Measurements from ENCODE around the gene B4GALNT4. TPM values are rescaled to one million over a fixed set of nuclear protein-coding genes. Genes with fewer than 3 reads are reported as not detected.
"Not testable (repeated sequence)": the region's sequence is repeated elsewhere in the genome, so short reads cannot be mapped to it uniquely, and the experiment has no call there.

The B4GALNT4 gene
- total RNA-seq, 1 donor from 2014 or later = 1.5 TPM

DNA sequence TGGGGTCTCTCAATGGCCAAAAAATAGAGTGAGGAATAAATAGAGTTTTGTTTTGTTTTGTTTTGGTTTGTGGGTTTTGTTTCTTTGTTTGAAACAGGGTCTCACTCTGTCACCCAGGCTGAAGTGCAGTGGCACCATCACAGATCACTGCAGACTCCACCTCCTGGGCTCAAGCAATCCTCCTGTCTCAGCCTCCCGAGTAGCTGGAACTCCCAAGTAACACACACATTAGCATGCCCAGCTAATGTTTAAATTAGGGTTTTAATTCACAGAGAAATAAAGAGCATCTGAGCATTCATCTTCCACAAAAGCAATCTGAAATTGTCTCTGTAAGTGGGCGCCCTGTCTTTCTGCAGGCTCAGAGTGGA lies 39.4 kb upstream of the B4GALNT4 start:
- H3K27ac Mint-ChIP-seq = peak overlapping the region; percentile 87
- peak overlapping the region; percentile 64 for H3K4me3 Mint-ChIP-seq (ENCODE audit: low read depth)
- peaks cover 17% of the 10 kb centered on the region for H3K36me3 Mint-ChIP-seq (ENCODE audit: low read depth)
- intact Hi-C loops (cut with micrococcal nuclease) = no loop called here
- peaks cover 54% of the 10 kb centered on the region for H3K4me1 Mint-ChIP-seq (ENCODE audit: low read depth)
- no peaks in the 10 kb centered on the region for H3K9me3 Mint-ChIP-seq
- no peaks in the 10 kb centered on the region for H3K27me3 Mint-ChIP-seq (ENCODE audit: low read depth)
- DNase-seq (ENCODE audit: low spot score) = no peak

DNA sequence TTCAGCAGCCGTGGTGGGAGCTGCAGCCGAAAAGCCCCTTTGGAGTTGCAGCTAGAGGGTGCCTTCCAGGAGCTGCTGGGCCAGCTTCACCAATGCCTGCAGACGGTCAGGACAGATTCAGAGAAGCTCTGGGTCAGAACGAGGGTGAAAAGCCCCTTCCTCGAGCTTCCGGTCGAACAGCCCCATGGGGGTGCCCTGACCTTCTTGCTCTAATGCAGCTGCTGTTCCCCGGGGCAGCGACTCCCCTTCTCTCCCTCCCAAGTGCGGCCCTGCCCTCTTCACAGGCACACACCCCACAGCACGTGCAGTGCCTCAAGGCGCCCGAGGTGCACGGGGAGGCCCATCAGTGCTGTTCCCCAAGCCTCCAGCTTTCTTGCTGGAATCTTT lies 39.0 kb upstream of the B4GALNT4 start:
- Mint-ChIP-seq H3K9me3 (no peaks in the 10 kb centered on the region), H3K36me3 (ENCODE audit: low read depth) (peaks cover 17% of the 10 kb centered on the region), H3K4me3 (ENCODE audit: low read depth) (peak overlapping the region; percentile 30), H3K4me1 (ENCODE audit: low read depth) (peaks cover 53% of the 10 kb centered on the region), H3K27ac (peak overlapping the region; percentile 87), H3K27me3 (ENCODE audit: low read depth) (no peaks in the 10 kb centered on the region)
- intact Hi-C loops (cut with micrococcal nuclease) = no loop called here
- no peak for DNase-seq (ENCODE audit: low spot score)

DNA sequence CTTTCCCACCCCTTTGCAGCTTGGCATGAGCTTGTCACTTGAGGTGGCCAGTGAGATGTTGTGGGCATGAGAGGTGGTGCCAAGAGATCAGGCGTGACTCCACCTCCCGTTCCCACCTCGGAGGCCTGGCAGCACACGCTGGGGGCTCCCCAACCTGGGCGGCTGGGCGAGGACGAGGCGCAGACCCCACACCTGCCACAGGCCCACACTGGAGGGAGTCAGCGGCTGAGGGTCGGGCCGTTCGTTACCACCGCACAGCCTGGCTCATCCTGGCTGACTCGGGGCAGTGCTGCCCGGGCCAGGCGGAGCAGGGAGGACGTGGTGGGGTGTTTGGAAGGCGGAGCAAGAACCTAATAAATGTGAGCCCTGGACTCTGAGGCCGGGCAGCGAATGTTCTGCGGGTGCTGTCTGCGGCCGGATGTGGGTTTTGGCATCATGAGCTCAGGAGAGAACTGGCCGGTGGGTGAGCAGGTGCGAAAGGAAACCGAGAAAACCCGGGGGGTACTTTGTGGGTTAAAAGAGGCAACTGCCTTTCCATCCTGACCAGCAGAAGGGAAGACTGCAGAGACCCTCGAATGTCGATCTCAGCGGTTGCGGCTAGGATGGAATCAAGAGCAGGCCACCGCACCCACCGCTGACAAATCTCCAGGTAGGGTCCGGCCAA lies 38.5 kb upstream of the B4GALNT4 start:
- intact Hi-C loops (cut with micrococcal nuclease) = no loop called here
- Mint-ChIP-seq H3K9me3 (no peaks in the 10 kb centered on the region), H3K27me3 (ENCODE audit: low read depth) (no peaks in the 10 kb centered on the region), H3K4me1 (ENCODE audit: low read depth) (peaks cover 52% of the 10 kb centered on the region), H3K4me3 (ENCODE audit: low read depth) (peak overlapping the region; percentile 51), H3K27ac (peak overlapping the region; percentile 87), H3K36me3 (ENCODE audit: low read depth) (peaks cover 17% of the 10 kb centered on the region)
- no peak for DNase-seq (ENCODE audit: low spot score)

DNA sequence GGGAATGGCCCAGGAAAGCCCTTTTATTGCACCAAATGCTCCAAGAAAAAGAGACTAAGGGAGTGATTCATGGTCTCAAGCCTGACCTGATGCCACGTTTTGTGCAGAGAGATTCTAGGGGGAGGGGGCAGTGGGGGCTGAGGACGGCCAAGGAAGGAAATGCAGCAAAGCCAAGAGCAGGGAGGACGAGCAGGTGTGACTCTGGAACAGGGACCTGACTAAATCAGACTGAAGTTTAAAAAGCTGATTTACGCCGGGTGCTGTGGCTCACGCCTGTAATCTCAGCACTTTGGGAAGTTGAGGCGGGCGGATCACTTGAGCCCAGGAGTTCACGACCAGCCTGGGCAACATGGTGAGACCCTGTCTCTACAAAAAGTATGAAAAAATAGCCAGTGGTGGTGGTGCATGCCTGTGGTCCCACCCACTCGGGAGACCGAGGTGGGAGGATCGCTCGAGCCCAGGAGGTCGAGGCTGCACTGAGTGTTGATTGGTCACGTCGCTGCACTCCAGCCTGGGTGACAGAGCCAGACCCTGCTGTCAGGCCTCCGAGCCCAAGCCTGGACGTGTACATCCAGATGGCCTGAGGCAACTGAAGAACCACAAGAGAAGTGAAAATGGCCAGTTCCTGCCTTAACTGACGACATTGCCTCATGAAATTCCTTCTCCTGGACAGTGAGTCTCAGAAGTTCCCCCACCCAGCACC lies 37.8 kb upstream of the B4GALNT4 start:
- DNase-seq (ENCODE audit: low spot score) = no peak
- Mint-ChIP-seq H3K27me3 (ENCODE audit: low read depth) (no peaks in the 10 kb centered on the region), H3K9me3 (no peaks in the 10 kb centered on the region), H3K36me3 (ENCODE audit: low read depth) (peaks cover 17% of the 10 kb centered on the region), H3K4me3 (ENCODE audit: low read depth) (peak overlapping the region; percentile 51), H3K27ac (peak overlapping the region; percentile 65), H3K4me1 (ENCODE audit: low read depth) (peaks cover 52% of the 10 kb centered on the region)
- intact Hi-C loops (cut with micrococcal nuclease) = loop anchor here (2.0 kb wide), 1 partner anchor 17 kb away; no protein-coding TSS in a partner anchor

DNA sequence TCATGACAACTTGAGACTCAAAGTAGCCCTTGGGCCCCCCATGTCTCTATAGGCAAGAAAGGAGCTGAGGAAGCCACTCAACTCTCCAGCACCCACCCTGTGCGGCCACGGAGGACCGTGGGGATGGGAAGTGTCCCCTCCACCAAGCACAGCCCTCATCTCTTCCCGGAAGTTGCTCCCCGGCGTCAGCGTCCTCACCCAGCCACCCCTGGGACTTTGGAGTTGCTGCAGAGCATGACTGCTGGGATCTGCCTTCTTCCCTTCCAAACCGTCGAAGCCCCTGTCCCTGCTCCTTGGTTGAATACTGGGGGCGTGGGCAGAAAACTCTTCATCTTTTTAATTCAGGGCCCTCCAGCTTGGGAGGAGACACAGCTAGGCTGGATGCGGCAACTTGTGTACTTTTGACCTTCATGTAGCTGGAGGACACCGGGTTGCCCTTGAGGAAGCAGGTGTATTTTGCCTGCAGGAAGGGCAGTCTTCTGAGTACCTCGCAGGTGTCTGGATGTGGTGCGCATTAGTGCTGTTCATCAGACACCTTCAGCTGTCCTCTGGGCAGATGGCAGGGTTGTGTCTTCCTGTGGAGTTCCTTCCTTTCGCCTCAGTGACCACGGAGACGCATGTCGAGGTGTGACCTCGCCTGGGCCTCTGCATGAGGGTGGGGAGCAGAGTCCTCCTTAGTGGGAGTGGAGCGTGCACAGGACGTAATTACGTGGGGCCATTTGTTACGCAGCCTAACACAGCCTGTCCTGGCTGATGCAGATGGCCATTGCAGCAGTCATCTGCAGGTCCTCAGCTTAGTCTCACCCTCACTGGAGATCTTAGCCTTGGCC lies 36.4 kb upstream of the B4GALNT4 start:
- no peaks in the 10 kb centered on the region for H3K9me3 Mint-ChIP-seq
- H3K4me1 Mint-ChIP-seq (ENCODE audit: low read depth) = peaks cover 49% of the 10 kb centered on the region
- intact Hi-C loops (cut with micrococcal nuclease) = loop anchor here (2.0 kb wide), 1 partner anchor 16 kb away; no protein-coding TSS in a partner anchor
- no peaks in the 10 kb centered on the region for H3K27me3 Mint-ChIP-seq (ENCODE audit: low read depth)
- H3K4me3 Mint-ChIP-seq (ENCODE audit: low read depth) = no peak overlapping the region
- no peak overlapping the region for H3K27ac Mint-ChIP-seq
- DNase-seq (ENCODE audit: low spot score) = no peak
- peaks cover 17% of the 10 kb centered on the region for H3K36me3 Mint-ChIP-seq (ENCODE audit: low read depth)

DNA sequence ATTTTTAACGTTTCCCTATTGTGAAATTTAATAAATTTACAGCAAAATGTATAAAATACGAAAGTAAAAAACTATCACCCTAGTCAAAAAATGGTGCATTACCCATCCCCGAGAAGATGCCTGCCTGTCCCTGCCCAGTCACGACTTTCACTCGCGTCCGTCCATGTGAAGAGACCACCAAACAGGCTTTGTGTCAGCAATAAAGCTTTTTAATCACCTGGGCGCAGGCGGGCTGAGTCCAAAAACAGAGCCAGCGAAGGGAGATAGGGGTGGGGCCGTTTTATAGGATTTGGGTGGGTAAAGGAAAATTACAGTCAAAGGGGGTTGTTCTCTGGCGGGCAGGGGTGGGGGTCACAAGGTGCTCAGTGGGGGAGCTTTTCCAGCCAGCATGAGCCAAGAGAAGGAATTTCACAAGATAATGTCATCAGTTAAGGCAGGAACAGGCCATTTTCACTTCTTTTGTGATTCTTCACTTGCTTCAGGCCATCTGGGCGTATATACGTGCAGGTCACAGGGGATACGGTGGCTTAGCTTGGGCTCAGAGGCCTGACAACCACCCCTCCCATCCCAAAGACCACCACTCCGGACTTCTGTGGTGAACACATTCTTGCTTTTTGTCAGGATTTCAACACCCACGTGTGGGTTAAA lies 35.6 kb upstream of the B4GALNT4 start:
- intact Hi-C loops (cut with micrococcal nuclease) = loop anchor here (2.0 kb wide), 1 partner anchor 15 kb away; no protein-coding TSS in a partner anchor
- Mint-ChIP-seq H3K4me1 (ENCODE audit: low read depth) (peaks cover 42% of the 10 kb centered on the region), H3K36me3 (ENCODE audit: low read depth) (peaks cover 17% of the 10 kb centered on the region)
- not testable (repeated sequence) for H3K27ac Mint-ChIP-seq; H3K4me3 Mint-ChIP-seq (ENCODE audit: low read depth); H3K9me3 Mint-ChIP-seq; DNase-seq (ENCODE audit: low spot score); H3K27me3 Mint-ChIP-seq (ENCODE audit: low read depth)

DNA sequence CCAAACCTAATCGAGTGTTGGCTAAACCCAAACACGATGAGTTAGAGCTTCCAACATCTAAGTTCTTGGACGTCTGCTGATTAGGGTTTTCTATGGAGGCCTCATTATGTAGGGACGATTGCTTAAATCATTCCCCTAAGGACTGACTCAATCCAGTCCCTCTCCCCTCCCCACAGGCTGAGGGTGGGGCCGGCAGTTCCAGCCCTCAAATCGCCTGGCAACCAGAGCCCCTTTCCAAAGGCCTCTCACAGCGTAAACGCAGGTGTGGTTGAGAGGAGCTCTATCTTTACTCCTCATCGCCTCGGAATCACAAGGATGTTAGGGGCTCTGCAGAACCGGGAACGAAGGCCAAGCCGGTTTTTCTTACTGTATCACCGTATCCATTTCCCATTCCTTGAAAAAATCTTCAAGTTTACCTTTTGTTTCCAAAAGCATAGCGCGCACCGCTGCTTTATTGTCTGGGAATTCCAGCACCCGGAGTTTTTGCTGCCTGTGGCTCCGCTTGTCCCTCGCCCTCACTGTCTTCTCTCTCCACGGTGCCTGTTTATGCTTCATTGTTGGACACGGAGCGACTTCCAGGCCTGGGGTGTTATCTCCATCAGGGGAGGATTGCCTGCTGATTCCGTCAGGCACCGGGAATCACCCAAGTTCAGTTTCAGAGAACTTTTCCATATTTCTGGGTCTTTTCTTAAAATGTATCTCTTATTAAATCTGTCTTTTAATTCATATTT lies 34.9 kb upstream of the B4GALNT4 start:
- intact Hi-C loops (cut with micrococcal nuclease) = no loop called here
- Mint-ChIP-seq H3K27me3 (ENCODE audit: low read depth) (no peaks in the 10 kb centered on the region), H3K36me3 (ENCODE audit: low read depth) (peaks cover 13% of the 10 kb centered on the region), H3K4me1 (ENCODE audit: low read depth) (peaks cover 35% of the 10 kb centered on the region), H3K9me3 (no peaks in the 10 kb centered on the region), H3K4me3 (ENCODE audit: low read depth) (no peak overlapping the region), H3K27ac (no peak overlapping the region)
- DNase-seq (ENCODE audit: low spot score) = no peak

DNA sequence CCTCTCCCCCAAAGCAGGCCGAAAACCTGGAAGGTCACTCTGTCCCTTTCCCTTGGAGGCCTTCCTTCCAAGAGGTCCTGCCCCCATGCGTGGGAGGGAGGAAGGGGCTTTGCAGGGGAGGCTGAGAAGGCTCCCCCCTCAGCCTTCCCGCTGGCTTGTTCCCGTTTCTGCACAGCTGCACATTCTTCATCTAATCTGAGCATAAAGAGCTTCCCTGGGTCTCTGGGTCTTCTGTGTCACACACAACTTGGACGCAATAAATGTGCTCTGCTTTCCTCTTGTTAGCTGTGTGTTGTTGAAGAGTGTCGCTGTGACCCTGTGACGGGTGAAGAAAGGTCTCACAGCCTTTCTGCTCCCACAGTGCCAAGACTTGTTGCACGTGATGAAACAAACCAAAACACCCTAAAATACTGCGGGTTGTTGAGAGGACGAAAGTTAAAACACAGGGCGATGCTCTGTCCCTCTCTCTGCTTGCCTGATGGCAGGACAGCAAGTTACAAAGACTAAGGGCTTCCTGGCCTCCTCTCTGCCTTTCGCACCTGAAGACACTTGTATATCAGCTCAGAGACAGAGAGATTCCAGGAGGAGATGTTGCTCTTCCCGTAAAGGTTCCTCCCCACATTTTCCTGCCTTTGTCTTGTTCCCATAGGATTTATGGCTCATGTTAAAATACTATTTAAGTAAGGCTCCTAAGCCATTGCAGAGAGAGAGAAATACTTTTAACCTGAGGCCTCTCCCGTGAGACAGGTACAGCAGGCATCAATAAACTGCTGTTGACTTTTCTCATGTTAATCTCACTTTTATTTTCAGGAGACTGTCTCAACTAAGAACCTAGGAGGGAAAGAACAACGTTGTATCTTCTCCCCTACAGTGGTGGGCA lies 33.3 kb upstream of the B4GALNT4 start:
- Mint-ChIP-seq H3K27me3 (ENCODE audit: low read depth) (peaks cover 2% of the 10 kb centered on the region), H3K27ac (no peak overlapping the region), H3K4me3 (ENCODE audit: low read depth) (no peak overlapping the region), H3K9me3 (no peaks in the 10 kb centered on the region), H3K36me3 (ENCODE audit: low read depth) (peaks cover 7% of the 10 kb centered on the region), H3K4me1 (ENCODE audit: low read depth) (peaks cover 25% of the 10 kb centered on the region)
- no peak for DNase-seq (ENCODE audit: low spot score)
- intact Hi-C loops (cut with micrococcal nuclease) = no loop called here

DNA sequence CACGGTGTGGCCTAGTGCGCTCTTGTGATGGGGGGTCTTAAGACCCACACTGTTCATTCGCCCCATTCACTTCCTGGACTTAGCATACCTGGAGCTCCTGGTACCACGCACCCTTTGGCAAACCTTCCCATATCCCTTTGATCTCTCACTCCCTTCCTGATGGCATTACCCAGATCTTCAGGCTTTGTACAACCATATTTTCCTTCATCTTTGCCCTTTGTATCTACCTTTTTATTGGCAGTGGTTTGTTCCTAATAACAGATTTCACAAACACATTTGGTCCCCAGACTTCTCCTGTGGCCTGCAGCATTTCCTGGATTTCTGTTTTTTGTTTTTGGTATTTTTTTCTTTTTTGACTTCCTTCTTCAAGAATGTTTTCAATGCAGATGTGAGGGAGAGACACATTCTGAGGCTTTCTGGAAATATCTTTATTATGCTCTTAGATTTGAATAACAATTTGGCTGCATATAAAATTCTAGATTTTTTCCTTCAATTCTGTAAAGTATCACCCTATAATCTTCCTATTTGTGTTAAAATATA lies 32.6 kb upstream of the B4GALNT4 start:
- intact Hi-C loops (cut with micrococcal nuclease) = no loop called here
- peak overlapping the region; percentile 0 for H3K27ac Mint-ChIP-seq

DNA sequence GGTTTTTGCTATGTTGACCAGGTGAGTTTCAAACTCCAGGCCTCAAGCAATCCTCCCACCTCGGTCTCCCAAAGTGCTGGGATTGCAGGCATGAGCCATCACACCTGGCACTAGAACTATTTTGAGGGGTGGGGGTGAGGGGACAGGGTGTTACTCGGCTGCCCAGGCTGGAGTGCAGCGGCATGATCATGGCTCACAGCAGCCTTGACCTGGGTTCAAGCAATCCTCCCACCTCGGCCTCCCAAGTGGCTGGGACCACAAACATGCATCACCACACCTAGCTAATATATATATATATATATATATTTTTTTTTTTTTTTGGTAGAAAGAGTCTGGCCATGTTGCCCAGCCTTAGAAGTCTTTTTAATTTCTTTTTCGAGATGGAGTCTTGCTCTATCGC lies 31.6 kb upstream of the B4GALNT4 start:
- H3K4me3 Mint-ChIP-seq (ENCODE audit: low read depth) = no peak overlapping the region
- no peak overlapping the region for H3K27ac Mint-ChIP-seq
- intact Hi-C loops (cut with micrococcal nuclease) = no loop called here

More for the DNA sequence above, 32.6 kb upstream of the B4GALNT4 start:
- Mint-ChIP-seq H3K9me3 (no peaks in the 10 kb centered on the region), H3K4me3 (ENCODE audit: low read depth) (no peak overlapping the region), H3K36me3 (ENCODE audit: low read depth) (peaks cover 4% of the 10 kb centered on the region), H3K27me3 (ENCODE audit: low read depth) (peaks cover 2% of the 10 kb centered on the region), H3K4me1 (ENCODE audit: low read depth) (peaks cover 26% of the 10 kb centered on the region)
- no peak for DNase-seq (ENCODE audit: low spot score)

DNA sequence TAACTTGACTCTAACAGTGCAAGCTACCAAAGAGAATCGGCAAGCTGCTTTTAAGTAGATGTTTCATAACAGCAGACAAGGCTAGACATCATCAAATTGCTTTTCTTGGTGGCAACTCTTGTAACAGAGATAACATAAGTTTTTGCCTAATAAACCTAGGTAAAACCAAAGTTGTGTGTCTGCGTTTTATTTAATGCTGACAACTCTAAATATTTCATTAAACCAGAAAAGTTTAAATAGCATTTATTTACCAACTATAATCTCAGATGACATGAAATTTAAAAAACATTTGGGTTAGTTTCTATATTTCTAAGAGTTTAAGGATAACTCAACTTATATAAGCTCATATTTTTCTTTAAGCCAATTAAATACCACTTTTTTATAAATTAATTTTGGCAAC lies 29.3 kb upstream of the B4GALNT4 start:
- no peak overlapping the region for H3K4me3 Mint-ChIP-seq (ENCODE audit: low read depth)
- H3K27me3 Mint-ChIP-seq (ENCODE audit: low read depth) = peaks cover 2% of the 10 kb centered on the region
- H3K4me1 Mint-ChIP-seq (ENCODE audit: low read depth) = peaks cover 28% of the 10 kb centered on the region
- intact Hi-C loops (cut with micrococcal nuclease) = no loop called here
- H3K36me3 Mint-ChIP-seq (ENCODE audit: low read depth) = no peaks in the 10 kb centered on the region
- H3K9me3 Mint-ChIP-seq = no peaks in the 10 kb centered on the region
- H3K27ac Mint-ChIP-seq = no peak overlapping the region
- DNase-seq (ENCODE audit: low spot score) = no peak

More for the DNA sequence above, 31.6 kb upstream of the B4GALNT4 start:
- Mint-ChIP-seq H3K27me3 (ENCODE audit: low read depth) (peaks cover 2% of the 10 kb centered on the region), H3K9me3 (no peaks in the 10 kb centered on the region), H3K4me1 (ENCODE audit: low read depth) (peaks cover 28% of the 10 kb centered on the region), H3K36me3 (ENCODE audit: low read depth) (peaks cover 4% of the 10 kb centered on the region)
- no peak for DNase-seq (ENCODE audit: low spot score)

Measured in activated T-helper 2 cell treated with anti-CD3 and anti-CD28 coated beads, Interferon-gamma antibody, Interleukin-2, Interleukin-4, amounts not matched to agents 10 μg/mL and 5 μg/mL and 100 μg/mL, durations not matched to agents 14 hours and 24 hours and 36 hours (primary cell).